HCT116 (cell line): ENCODE measurements around the gene ZMYND19. TPM values are rescaled to one million over a fixed set of nuclear protein-coding genes. Genes with fewer than 3 reads are reported as not detected.

Experiments used
- ATAC-seq: fragments of 200-7000 bp; cut with Tn5 transposase; 2 replicates; pipeline ENCODE4 v1.9.1; 2020; ENCODE audit warnings: mild to moderate bottlenecking, moderate library complexity
- BruUV-seq: library from RNA; stranded (reverse); fragments of 400-500 nt; replicated peaks from 2 replicates; lab custom pipeline; 2021; lab: Mats Ljungman, UMichigan
- CTCF ChIA-PET: fragments of 300-600 bp; sonication (Branson Sonifier 250); formaldehyde crosslinking; loops from one replicate; lab custom pipeline; 2021; ENCODE audit warnings: antibody characterized with exemption; lab: Charles Lee
- POLR2A ChIA-PET: fragments of 300-600, 350-600 bp; sonication (Branson Sonifier 250); formaldehyde crosslinking; loops from one replicate; lab custom pipeline; 2021; ENCODE audit warnings: antibody characterized with exemption; lab: Charles Lee
- RAD21 ChIA-PET, 2 experiments: fragments of 300-600 bp; sonication (Branson Sonifier 250); formaldehyde crosslinking; loops; one replicate each; lab custom pipeline; 2023; ENCODE audit warnings: low total read pairs in 2 of 2; ENCODE audit not compliant: uncharacterized antibody in 2 of 2, unreplicated experiment in 2 of 2, low non-redundant PET in 1 of 2; lab: Charles Lee
- DNase-seq: peaks from one replicate; pipeline ENCODE4 v3.0.0-alpha.2; 2010; ENCODE audit warnings: low read depth, low spot score
- H2AFZ ChIP-seq: fragments of 200-600 bp; shearing (Covaris generic), sonication (generic); 2 replicates; pipeline ENCODE4 v1.6.1; 2017; ENCODE audit warnings: low read depth, mixed run types, mixed read lengths, antibody characterized with exemption, low read length; ENCODE audit not compliant: poor library complexity, severe bottlenecking
- H3K27ac ChIP-seq: 2 replicates; pipeline ENCODE4 v1.5.1; 2012; ENCODE audit warnings: low read depth, low read length
- H3K27me3 ChIP-seq: fragments of 200-600 bp; sonication (generic); 2 replicates; pipeline ENCODE4 v1.6.1; 2016; ENCODE audit warnings: mixed run types, low read length, mixed read lengths; ENCODE audit not compliant: insufficient read depth
- H3K36me3 ChIP-seq, 2 experiments: fragments of 200-500 bp in 1 of 2; fragments of 200-600 bp in 1 of 2; sonication (Bioruptor generic) in 1 of 2; sonication (generic) in 1 of 2; 2 replicates each; pipeline versions ENCODE4 v1.5.1 to v1.6.1; 2014 to 2016; ENCODE audit warnings: low read length in 2 of 2, inconsistent platforms in 1 of 2, mixed read lengths in 1 of 2, mixed run types in 1 of 2; ENCODE audit not compliant: insufficient read depth in 2 of 2, control insufficient read depth in 1 of 2
- H3K4me1 ChIP-seq, 2 experiments: fragments of 200-600 bp in 1 of 2; sonication (generic) in 1 of 2; 2 replicates each; pipeline versions ENCODE4 v1.5.1 to v1.6.1; 2012 to 2017; ENCODE audit warnings: low read length in 2 of 2, inconsistent platforms in 1 of 2, mild to moderate bottlenecking in 1 of 2, mixed read lengths in 1 of 2, mixed run types in 1 of 2, moderate library complexity in 1 of 2; ENCODE audit not compliant: insufficient read depth in 2 of 2, control insufficient read depth in 1 of 2
- H3K4me2 ChIP-seq: fragments of 200-600 bp; sonication (generic); 2 replicates; pipeline ENCODE4 v1.6.1; 2017; ENCODE audit warnings: mixed run types, low read length, mixed read lengths
- H3K4me3 ChIP-seq, 2 experiments: fragments of 200-600 bp in 1 of 2; sonication (generic) in 1 of 2; replicated peaks in 1 of 2; 2 replicates each; pipeline ENCODE4 v1.5.1; 2011 to 2016; ENCODE audit warnings: low read length in 2 of 2, control low read depth in 1 of 2, low read depth in 1 of 2, mild to moderate bottlenecking in 1 of 2, mixed read lengths in 1 of 2, mixed run types in 1 of 2
- H3K79me2 ChIP-seq: fragments of 200-600 bp; sonication (generic); 2 replicates; pipeline ENCODE4 v1.6.1; 2017; ENCODE audit warnings: mild to moderate bottlenecking, mixed run types, low read length, moderate library complexity, mixed read lengths; ENCODE audit not compliant: insufficient read depth
- H3K9ac ChIP-seq: fragments of 200-600 bp; sonication (generic); 2 replicates; pipeline ENCODE4 v1.6.1; 2016; ENCODE audit warnings: low read length, mixed read lengths
- H3K9me2 ChIP-seq: fragments of 200-600 bp; sonication (generic), shearing (Covaris generic); 2 replicates; pipeline ENCODE4 v1.6.1; 2017; ENCODE audit warnings: mixed run types, mild to moderate bottlenecking, moderate library complexity; ENCODE audit not compliant: insufficient read depth
- H3K9me3 ChIP-seq, 2 experiments: fragments of 200-500 bp in 1 of 2; fragments of 200-600 bp in 1 of 2; sonication (Bioruptor generic) in 1 of 2; sonication (generic) in 1 of 2; 2 replicates each; pipeline ENCODE4 v1.6.1; 2014 to 2017; ENCODE audit warnings: low read length in 2 of 2, mixed read lengths in 2 of 2, inconsistent platforms in 1 of 2, low read depth in 1 of 2, mild to moderate bottlenecking in 1 of 2, mixed run types in 1 of 2, moderate library complexity in 1 of 2; ENCODE audit not compliant: control insufficient read depth in 1 of 2, insufficient read depth in 1 of 2
- H4K20me1 ChIP-seq: fragments of 200-600 bp; sonication (generic), shearing (Covaris generic); 2 replicates; pipeline ENCODE4 v1.6.1; 2017; ENCODE audit warnings: mixed run types, mild to moderate bottlenecking, moderate library complexity; ENCODE audit not compliant: insufficient read depth
- CEBPB ChIP-seq: IDR thresholded peaks from 2 replicates; pipeline ENCODE4 v1.6.1; 2012; ENCODE audit warnings: low read depth
- CTCF ChIP-seq, 3 experiments: fragments of 200-600 bp in 1 of 3; sonication (generic) in 1 of 3; IDR thresholded peaks in 2 of 3; conservative IDR thresholded peaks in 1 of 3; 2 replicates each; pipeline ENCODE4 v1.5.1; 2012 to 2017; ENCODE audit warnings: low read depth in 2 of 3, low read length in 2 of 3, antibody characterized with exemption in 1 of 3, borderline replicate concordance in 1 of 3, control low read depth in 1 of 3, mild to moderate bottlenecking in 1 of 3, mixed read lengths in 1 of 3, mixed run types in 1 of 3, moderate library complexity in 1 of 3; ENCODE audit not compliant: insufficient read depth in 1 of 3
- ELF1 ChIP-seq: IDR thresholded peaks from 2 replicates; pipeline ENCODE4 v1.6.1; 2012; ENCODE audit warnings: low read depth, borderline replicate concordance
- EZH2 ChIP-seq: fragments of 200-600 bp; sonication (generic); IDR thresholded peaks from 2 replicates; pipeline ENCODE4 v1.6.1; 2017; ENCODE audit warnings: antibody characterized with exemption, mixed run types
- FOSL1 ChIP-seq: IDR thresholded peaks from 2 replicates; pipeline ENCODE4 v1.6.1; 2012; ENCODE audit warnings: low read depth
- POLR2A ChIP-seq: IDR thresholded peaks from 2 replicates; pipeline ENCODE4 v1.7.0; 2011; ENCODE audit warnings: borderline replicate concordance; ENCODE audit not compliant: insufficient read depth, insufficient read length; ENCODE audit errors: extremely low read depth
- RAD21 ChIP-seq: IDR thresholded peaks from 2 replicates; pipeline ENCODE4 v1.6.1; 2012; ENCODE audit warnings: low read depth, mild to moderate bottlenecking
- SP1 ChIP-seq: IDR thresholded peaks from 2 replicates; pipeline ENCODE4 v1.6.1; 2012; ENCODE audit warnings: low read depth
- SRF ChIP-seq: IDR thresholded peaks from 2 replicates; pipeline ENCODE4 v1.6.1; 2012; ENCODE audit warnings: low read depth
- TCF7L2 ChIP-seq: IDR thresholded peaks from 2 replicates; pipeline ENCODE4 v1.7.0; 2011; ENCODE audit warnings: borderline replicate concordance, inconsistent platforms; ENCODE audit not compliant: insufficient read depth, insufficient read length; ENCODE audit errors: extremely low read depth
- ZFX ChIP-seq: fragments of 450-650 bp; IDR thresholded peaks from 2 replicates; pipeline ENCODE4 v1.6.1; 2017
- intact Hi-C: fragments of 100-400 bp; cut with micrococcal nuclease; formaldehyde crosslinking; loops from 2 replicates; pipeline ENCODE4 v1.10.0; 2022
- total RNA-seq: library from RNA; stranded (reverse); gene quantifications from one replicate; pipeline ENCODE4 v1.2.1, GENCODE V29; 2021; ENCODE audit not compliant: unreplicated experiment

ZMYND19 gene
- total RNA-seq, 1 experiment from 2014 or later = 57.4 TPM

- ChIA-PET CTCF (no interaction called here), RAD21 (no interaction called here), POLR2A (no interaction called here)
- Histone ChIP-seq H4K20me1 (no peaks in the 10 kb centered on the region), H3K9me3 (no peaks in the 10 kb centered on the region), H3K36me3 (peaks cover 32 to 64% of the 10 kb centered on the region in 2 experiments; a peak in 3 of 4 replicates), H3K4me1 (peaks cover 11 to 20% of the 10 kb centered on the region in 2 experiments; a peak in 2 of 4 replicates), H3K27ac (no peak overlapping the region), H3K9me2 (no peaks in the 10 kb centered on the region), H2AFZ (no peak overlapping the region), H3K79me2 (peaks cover 79% of the 10 kb centered on the region), H3K27me3 (no peaks in the 10 kb centered on the region), H3K4me3 (no peak overlapping the region), H3K4me2 (no peak overlapping the region), H3K9ac (no peak overlapping the region)
- DNase-seq (no peak), ATAC-seq (no peak)
- BruUV-seq = no TSS peak
- intact Hi-C loops = no loop called here
- TF ChIP-seq EZH2 (no peak), CEBPB (no peak), FOSL1 (no peak), RAD21 (no peak), POLR2A (no peak), CTCF (IDR thresholded peaks at IDR 0.05 in 2 of 3, conservative IDR thresholded peaks at IDR 0.05 in 1 of 3; ENCODE audit: borderline replicate concordance in 1 of 3, insufficient read depth in 1 of 3, low read depth in 2 of 3, low read length in 2 of 3) (no peak), SP1 (no peak), ZFX (no peak), TCF7L2 (no peak), ELF1 (no peak), SRF (no peak)
These were observed 3.5 kb downstream of the ZMYND19 start for GRCh38 chr9:137586854-137587253.
